Measurements from ENCODE around the gene LGALS9C. TPM values are rescaled to one million over a fixed set of nuclear protein-coding genes. Genes with fewer than 3 reads are reported as not detected.
"Not testable (repeated sequence)": the region's sequence is repeated elsewhere in the genome, so short reads cannot be mapped to it uniquely, and the experiment has no call there.

Gene LGALS9C
- total RNA-seq, 1 donor from 2014 or later: 0.21 TPM

GRCh38 chr17:18466250-18466983 lies 10.2 kb upstream of the LGALS9C start:
- not testable (repeated sequence) for DNase-seq (ENCODE audit: low spot score); H3K4me3 Mint-ChIP-seq (ENCODE audit: unreplicated experiment); H3K9me3 Mint-ChIP-seq (ENCODE audit: unreplicated experiment); H3K27me3 Mint-ChIP-seq (ENCODE audit: unreplicated experiment); H3K27ac Mint-ChIP-seq (ENCODE audit: unreplicated experiment); H3K4me1 Mint-ChIP-seq (ENCODE audit: unreplicated experiment); H3K36me3 Mint-ChIP-seq (ENCODE audit: low read depth, unreplicated experiment)

GRCh38 chr17:18467001-18467400 lies 9.6 kb upstream of the LGALS9C start:
- not testable (repeated sequence) for H3K4me1 Mint-ChIP-seq (ENCODE audit: unreplicated experiment); H3K27me3 Mint-ChIP-seq (ENCODE audit: unreplicated experiment); DNase-seq (ENCODE audit: low spot score); H3K4me3 Mint-ChIP-seq (ENCODE audit: unreplicated experiment); H3K9me3 Mint-ChIP-seq (ENCODE audit: unreplicated experiment); H3K36me3 Mint-ChIP-seq (ENCODE audit: low read depth, unreplicated experiment); H3K27ac Mint-ChIP-seq (ENCODE audit: unreplicated experiment)

GRCh38 chr17:18468472-18469171 lies 8.0 kb upstream of the LGALS9C start:
- not testable (repeated sequence) for DNase-seq (ENCODE audit: low spot score); H3K27me3 Mint-ChIP-seq (ENCODE audit: unreplicated experiment); H3K4me1 Mint-ChIP-seq (ENCODE audit: unreplicated experiment); H3K27ac Mint-ChIP-seq (ENCODE audit: unreplicated experiment); H3K9me3 Mint-ChIP-seq (ENCODE audit: unreplicated experiment); H3K36me3 Mint-ChIP-seq (ENCODE audit: low read depth, unreplicated experiment); H3K4me3 Mint-ChIP-seq (ENCODE audit: unreplicated experiment)

- H3K4me3 Mint-ChIP-seq (ENCODE audit: unreplicated experiment); DNase-seq (ENCODE audit: low spot score); H3K9me3 Mint-ChIP-seq (ENCODE audit: unreplicated experiment); H3K36me3 Mint-ChIP-seq (ENCODE audit: low read depth, unreplicated experiment); H3K27me3 Mint-ChIP-seq (ENCODE audit: unreplicated experiment); H3K4me1 Mint-ChIP-seq (ENCODE audit: unreplicated experiment); H3K27ac Mint-ChIP-seq (ENCODE audit: unreplicated experiment): not testable (repeated sequence)
These were observed 6.8 kb upstream of the LGALS9C start for GRCh38 chr17:18469837-18470236.

GRCh38 chr17:18470345-18470930 lies 6.2 kb upstream of the LGALS9C start:
- not testable (repeated sequence) for H3K36me3 Mint-ChIP-seq (ENCODE audit: low read depth, unreplicated experiment); H3K27ac Mint-ChIP-seq (ENCODE audit: unreplicated experiment); DNase-seq (ENCODE audit: low spot score); H3K4me1 Mint-ChIP-seq (ENCODE audit: unreplicated experiment); H3K9me3 Mint-ChIP-seq (ENCODE audit: unreplicated experiment); H3K27me3 Mint-ChIP-seq (ENCODE audit: unreplicated experiment); H3K4me3 Mint-ChIP-seq (ENCODE audit: unreplicated experiment)

- H3K4me1 Mint-ChIP-seq (ENCODE audit: unreplicated experiment); H3K36me3 Mint-ChIP-seq (ENCODE audit: low read depth, unreplicated experiment); DNase-seq (ENCODE audit: low spot score); H3K27me3 Mint-ChIP-seq (ENCODE audit: unreplicated experiment); H3K4me3 Mint-ChIP-seq (ENCODE audit: unreplicated experiment); H3K27ac Mint-ChIP-seq (ENCODE audit: unreplicated experiment); H3K9me3 Mint-ChIP-seq (ENCODE audit: unreplicated experiment): not testable (repeated sequence)
These were observed 2.6 kb upstream of the LGALS9C start for GRCh38 chr17:18473967-18474366.

- H3K36me3 Mint-ChIP-seq (ENCODE audit: low read depth, unreplicated experiment); H3K4me3 Mint-ChIP-seq (ENCODE audit: unreplicated experiment); H3K4me1 Mint-ChIP-seq (ENCODE audit: unreplicated experiment); H3K9me3 Mint-ChIP-seq (ENCODE audit: unreplicated experiment); H3K27ac Mint-ChIP-seq (ENCODE audit: unreplicated experiment); DNase-seq (ENCODE audit: low spot score); H3K27me3 Mint-ChIP-seq (ENCODE audit: unreplicated experiment): not testable (repeated sequence)
These were observed 1.8 kb upstream of the LGALS9C start for GRCh38 chr17:18474754-18475153.

- not testable (repeated sequence) for H3K27me3 Mint-ChIP-seq (ENCODE audit: unreplicated experiment); H3K27ac Mint-ChIP-seq (ENCODE audit: unreplicated experiment); DNase-seq (ENCODE audit: low spot score); H3K36me3 Mint-ChIP-seq (ENCODE audit: low read depth, unreplicated experiment); H3K4me3 Mint-ChIP-seq (ENCODE audit: unreplicated experiment); H3K9me3 Mint-ChIP-seq (ENCODE audit: unreplicated experiment); H3K4me1 Mint-ChIP-seq (ENCODE audit: unreplicated experiment)
These were observed 778 bp downstream of the LGALS9C start for GRCh38 chr17:18477367-18477766.

- H3K4me1 Mint-ChIP-seq (ENCODE audit: unreplicated experiment); H3K9me3 Mint-ChIP-seq (ENCODE audit: unreplicated experiment); DNase-seq (ENCODE audit: low spot score); H3K4me3 Mint-ChIP-seq (ENCODE audit: unreplicated experiment); H3K27ac Mint-ChIP-seq (ENCODE audit: unreplicated experiment); H3K36me3 Mint-ChIP-seq (ENCODE audit: low read depth, unreplicated experiment); H3K27me3 Mint-ChIP-seq (ENCODE audit: unreplicated experiment): not testable (repeated sequence)
These were observed 1.8 kb downstream of the LGALS9C start for GRCh38 chr17:18478362-18478761.

GRCh38 chr17:18478977-18479595 lies 2.5 kb downstream of the LGALS9C start:
- not testable (repeated sequence) for H3K27ac Mint-ChIP-seq (ENCODE audit: unreplicated experiment); H3K27me3 Mint-ChIP-seq (ENCODE audit: unreplicated experiment); H3K36me3 Mint-ChIP-seq (ENCODE audit: low read depth, unreplicated experiment); H3K4me1 Mint-ChIP-seq (ENCODE audit: unreplicated experiment); H3K4me3 Mint-ChIP-seq (ENCODE audit: unreplicated experiment); DNase-seq (ENCODE audit: low spot score); H3K9me3 Mint-ChIP-seq (ENCODE audit: unreplicated experiment)

GRCh38 chr17:18481775-18482174 lies 5.2 kb downstream of the LGALS9C start:
- H3K9me3 Mint-ChIP-seq (ENCODE audit: unreplicated experiment); H3K27me3 Mint-ChIP-seq (ENCODE audit: unreplicated experiment); H3K36me3 Mint-ChIP-seq (ENCODE audit: low read depth, unreplicated experiment); DNase-seq (ENCODE audit: low spot score); H3K27ac Mint-ChIP-seq (ENCODE audit: unreplicated experiment); H3K4me3 Mint-ChIP-seq (ENCODE audit: unreplicated experiment); H3K4me1 Mint-ChIP-seq (ENCODE audit: unreplicated experiment): not testable (repeated sequence)
